OCI-LY1 (cell line): ENCODE measurements around the gene MYH14.

Experiments
- CTCF ChIP-seq: fragments of 200-600 bp; sonication (generic), shearing (Covaris generic); IDR thresholded peaks from 2 replicates; pipeline ENCODE4 v1.5.1; 2017; ENCODE audit warnings: mild to moderate bottlenecking, antibody characterized with exemption, low read length, moderate library complexity, mixed read lengths
- EZH2 ChIP-seq: fragments of 200-600 bp; sonication (generic), shearing (Covaris generic); IDR thresholded peaks from 2 replicates; pipeline ENCODE4 v1.8.0; 2017; ENCODE audit warnings: borderline replicate concordance, mixed run types, mild to moderate bottlenecking, antibody characterized with exemption, low read length, moderate library complexity, mixed read lengths

DNA sequence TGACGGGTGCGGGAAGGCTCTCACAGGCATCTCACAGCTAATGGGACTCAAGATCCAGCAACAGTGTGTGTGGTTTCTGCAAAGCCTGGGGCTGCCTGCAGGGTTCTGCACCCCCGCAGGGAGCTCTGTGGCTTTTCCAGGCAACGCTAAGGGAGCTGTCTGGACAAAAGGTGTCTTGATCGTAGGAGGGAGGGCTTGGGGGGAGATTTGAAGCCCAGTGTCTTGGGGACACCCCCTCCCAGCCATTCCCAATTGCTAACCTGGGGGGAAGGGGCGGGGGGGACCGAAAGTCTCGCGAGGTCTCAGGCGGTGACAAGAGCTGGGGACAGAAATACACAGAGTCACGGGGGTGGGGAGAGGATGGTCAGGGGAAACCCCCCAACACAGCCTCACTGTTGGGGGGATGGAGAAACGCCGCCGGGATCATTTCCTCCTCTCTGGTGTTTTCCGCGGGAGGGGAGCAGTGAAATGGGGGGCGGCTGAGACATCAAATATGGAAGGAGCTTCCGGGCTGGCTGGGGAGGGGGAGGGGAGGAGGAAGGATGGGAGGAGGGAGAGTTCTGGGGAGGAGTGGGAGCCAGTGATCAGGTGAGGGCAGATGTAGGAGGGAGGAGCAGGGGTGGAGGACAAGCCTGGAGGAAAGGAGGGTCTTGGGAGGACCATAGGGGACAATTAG, 112.5 kb downstream of the MYH14 start:
- TF ChIP-seq CTCF (no peak), EZH2 (no peak)
